HepG2 (cell line): ENCODE data around the gene CELF5. TPM values are rescaled to one million over a fixed set of nuclear protein-coding genes. Genes with fewer than 3 reads are reported as not detected.

Source experiments
- ATF5 ChIP-seq: sonication (generic); formaldehyde crosslinking; IDR thresholded peaks from 2 replicates; pipeline ENCODE4 v1.4.0; 2020; ENCODE audit warnings: mild to moderate bottlenecking, low read depth, missing genetic modification reagents
- HNF4G ChIP-seq, 2 experiments: sonication (generic) in 1 of 2; formaldehyde crosslinking in 1 of 2; IDR thresholded peaks; 2 replicates each; pipeline versions ENCODE4 v1.4.0 to v1.6.1; 2011 to 2020; ENCODE audit warnings: borderline replicate concordance in 2 of 2, low read depth in 2 of 2, mild to moderate bottlenecking in 2 of 2, low read length in 1 of 2, missing genetic modification reagents in 1 of 2, moderate library complexity in 1 of 2
- MAZ ChIP-seq, 2 experiments: sonication (generic) in 1 of 2; formaldehyde crosslinking in 1 of 2; IDR thresholded peaks; 2 replicates each; pipeline versions ENCODE4 v1.5.0 to v1.6.1; 2012 to 2020; ENCODE audit warnings: low read depth in 2 of 2, mild to moderate bottlenecking in 2 of 2, borderline replicate concordance in 1 of 2, improper control_type of control experiment in 1 of 2, low read length in 1 of 2, missing genetic modification reagents in 1 of 2, moderate library complexity in 1 of 2
- NFAT5 ChIP-seq: sonication (generic); formaldehyde crosslinking; IDR thresholded peaks from 2 replicates; pipeline ENCODE4 v1.4.0; 2020; ENCODE audit warnings: missing genetic modification reagents
- NFYB ChIP-seq: sonication (generic); formaldehyde crosslinking; IDR thresholded peaks from 2 replicates; pipeline ENCODE4 v1.4.0; 2020; ENCODE audit warnings: missing genetic modification reagents
- RFX5 ChIP-seq: IDR thresholded peaks from 2 replicates; pipeline ENCODE4 v1.6.1; 2011; ENCODE audit warnings: low read depth, low read length, improper control_type of control experiment
- RFXANK ChIP-seq: IDR thresholded peaks from 2 replicates; pipeline ENCODE4 v1.6.1; 2016
- RNF219 ChIP-seq: sonication (generic); formaldehyde crosslinking; IDR thresholded peaks from 2 replicates; pipeline ENCODE4 v1.5.0; 2020; ENCODE audit warnings: mild to moderate bottlenecking, missing genetic modification reagents
- SALL1 ChIP-seq: sonication (generic); formaldehyde crosslinking; IDR thresholded peaks from 2 replicates; pipeline ENCODE4 v1.8.0; 2022; ENCODE audit warnings: mild to moderate bottlenecking, missing genetic modification reagents
- SOX5 ChIP-seq: IDR thresholded peaks from 2 replicates; pipeline ENCODE4 v1.6.1; 2016; ENCODE audit warnings: borderline replicate concordance
- SP4 ChIP-seq: sonication (generic); formaldehyde crosslinking; IDR thresholded peaks from 2 replicates; pipeline ENCODE4 v1.8.1; 2023; ENCODE audit warnings: mild to moderate bottlenecking, missing genetic modification reagents
- ZEB1 ChIP-seq: IDR thresholded peaks from 2 replicates; pipeline ENCODE4 v1.6.1; 2012; ENCODE audit warnings: mild to moderate bottlenecking, low read depth, inconsistent platforms; ENCODE audit not compliant: insufficient replicate concordance
- ZMYM3 ChIP-seq: sonication (generic); formaldehyde crosslinking; IDR thresholded peaks from 2 replicates; pipeline ENCODE4 v1.5.1; 2020; ENCODE audit warnings: mild to moderate bottlenecking, missing genetic modification reagents
- ZNF225 ChIP-seq: sonication (generic); formaldehyde crosslinking; IDR thresholded peaks from 2 replicates; pipeline ENCODE4 v1.4.0; 2020; ENCODE audit warnings: mild to moderate bottlenecking, missing genetic modification reagents
- ZNF329 ChIP-seq: sonication (generic); formaldehyde crosslinking; IDR thresholded peaks from 2 replicates; pipeline ENCODE4 v1.9.0; 2021; ENCODE audit warnings: low read depth, mild to moderate bottlenecking, missing genetic modification reagents
- ZNF768 ChIP-seq: sonication (generic); formaldehyde crosslinking; IDR thresholded peaks from 2 replicates; pipeline ENCODE4 v1.4.0; 2020; ENCODE audit warnings: missing genetic modification reagents
- ZNF781 ChIP-seq: sonication (generic); formaldehyde crosslinking; IDR thresholded peaks from 2 replicates; pipeline ENCODE4 v1.5.1; 2020; ENCODE audit warnings: borderline replicate concordance, mild to moderate bottlenecking, missing genetic modification reagents; ENCODE audit errors: not compliant biosample characterization
- polyA plus RNA-seq, 8 experiments: library from polyadenylated mRNA; depleted of rRNA in 3 of 8; stranded (reverse) in 7 of 8; unstranded in 1 of 8; fragments of >200 nt; fragmentation: Illumina TruSeq in 4 of 8; extraction: Trizol in 4 of 8; gene quantifications; 2 replicates each; pipeline versions ENCODE4 v1.2.1 to v1.2.3, GENCODE V29; 2011 to 2016; ENCODE audit warnings: low read depth in 4 of 8, missing spikeins in 1 of 8, mixed read lengths in 1 of 8; ENCODE audit not compliant: insufficient read depth in 1 of 8
- total RNA-seq, 5 experiments: library from RNA; depleted of rRNA; stranded (reverse); fragments of >200 nt; fragmentation: Illumina TruSeq; extraction: Trizol; gene quantifications; 2 replicates each; pipeline ENCODE4 v1.2.3, GENCODE V29; 2016; ENCODE audit warnings: low read depth in 1 of 5

The CELF5 gene
- total and polyA plus RNA-seq, 2 of the 13 experiments (the other 11 are each of a cell fraction or from before 2014, with no cell fraction given) = 0.31 to 0.84 TPM

GRCh38 chr19:3343619-3344502, 119.4 kb downstream of the CELF5 start (continued):
- TF ChIP-seq ZNF781 (peak; percentile 66), NFAT5 (CRISPR knock-in tag) (no peak), RNF219 (CRISPR knock-in tag) (no peak), SALL1 (CRISPR knock-in tag) (peak; percentile 43; the same call in 1 of the 2 replicates), ATF5 (no peak), ZMYM3 (CRISPR knock-in tag) (peak; percentile 98), SOX5 (CRISPR knock-in tag) (peak; percentile 9; the same call in 1 of the 2 replicates), HNF4G (IDR thresholded peaks at IDR 0.05; ENCODE audit: borderline replicate concordance, low read depth, low read length) (0 out of 2 replicates have a peak, but pooled peaks have one; percentile 10), HNF4G (CRISPR knock-in tag; IDR thresholded peaks at IDR 0.05; ENCODE audit: borderline replicate concordance, low read depth) (no peak), RFX5 (0 out of 2 replicates have a peak, but pooled peaks have one; percentile 50), MAZ (IDR thresholded peaks at IDR 0.05; ENCODE audit: borderline replicate concordance, low read depth, low read length) (0 out of 2 replicates have a peak, but pooled peaks have one; percentile 13), MAZ (CRISPR knock-in tag; IDR thresholded peaks at IDR 0.05; ENCODE audit: low read depth) (no peak), NFYB (CRISPR knock-in tag) (peak; percentile 100), SP4 (peak; percentile 42), ZNF225 (CRISPR knock-in tag) (peak; percentile 69), ZNF329 (CRISPR knock-in tag) (no peak), RFXANK (peak; percentile 51; the same call in 1 of the 2 replicates), ZNF768 (peak; percentile 100), ZEB1 (no peak)
